ENCODE measurements around the gene PROS1. TPM values are rescaled to one million over a fixed set of nuclear protein-coding genes. Genes with fewer than 3 reads are reported as not detected.

Gene PROS1
- total and polyA plus RNA-seq, 2 of the 8 experiments (the other 6 are each of a cell fraction or from before 2014, with no cell fraction given) = 0.65 to 2.5 TPM

GRCh38 chr3:93904568-93904967 lies 69.1 kb downstream of the PROS1 start:
- ChIA-PET POLR2A (ENCODE audit: partially characterized antibody) (no interaction called here), CTCF (ENCODE audit: partially characterized antibody) (no interaction called here)
- H3K9ac ChIP-seq (replicated peaks in 1 of 4; ENCODE audit: extremely low read depth in 1 of 4, low read depth in 3 of 4, low read length in 3 of 4) = no peak overlapping the region
- H2AK5ac ChIP-seq (ENCODE audit: low read depth, low read length) = no peak overlapping the region
- no peak overlapping the region for H2BK120ac ChIP-seq (replicated peaks; ENCODE audit: low read depth, low read length)
- H2BK12ac ChIP-seq (ENCODE audit: low read depth, low read length) = no peak overlapping the region
- H3K9me3 ChIP-seq (ENCODE audit: insufficient read depth in 2 of 2, low read depth in 1 of 2, low read length in 1 of 2) = peaks cover 27 to 45% of the 10 kb centered on the region in 2 experiments
- H3K79me1 ChIP-seq (ENCODE audit: low read depth, low read length) = no peaks in the 10 kb centered on the region
- H3K4ac ChIP-seq (replicated peaks; ENCODE audit: insufficient read length, low read depth, low read length) = no peak overlapping the region
- no peak overlapping the region for H3K14ac ChIP-seq (ENCODE audit: insufficient read length)
- no peaks in the 10 kb centered on the region for H4K20me1 ChIP-seq (replicated peaks in 1 of 2; ENCODE audit: control insufficient read depth in 1 of 2, insufficient read depth in 2 of 2, low read length in 2 of 2)
- no peaks in the 10 kb centered on the region for H3K79me2 ChIP-seq (ENCODE audit: control insufficient read depth in 1 of 2, insufficient read depth in 2 of 2, low read length in 2 of 2)
- no peaks in the 10 kb centered on the region for H3K4me1 ChIP-seq (replicated peaks in 1 of 4; ENCODE audit: control insufficient read depth in 3 of 4, insufficient read depth in 4 of 4, low read length in 3 of 4)
- no peak for FAIRE-seq
- no peak overlapping the region for H2BK20ac ChIP-seq (ENCODE audit: low read length)
- H3K18ac ChIP-seq (ENCODE audit: extremely low read depth, low read length) = no peak overlapping the region
- WGBS, 2 experiments (ENCODE audit: extremely low coverage in 1 of 2, insufficient coverage in 1 of 2, insufficient read length in 1 of 2, insufficient replicate concordance in 2 of 2, low coverage in 1 of 2, low lambda C conversion rate in 2 of 2, missing lambda C conversion rate in 1 of 2) = 95% methylated on average over 1 of the region's 1 CpG; no CpG with 5 or more reads in 1 of the 2 experiments
- H4K91ac ChIP-seq (replicated peaks; ENCODE audit: insufficient read length, low read length) = no peak overlapping the region
- H3K23ac ChIP-seq (ENCODE audit: insufficient read length) = no peak overlapping the region
- H2BK15ac ChIP-seq (ENCODE audit: low read length) = no peak overlapping the region
- no peak overlapping the region for H2BK5ac ChIP-seq (ENCODE audit: low read depth, low read length)
- no peaks in the 10 kb centered on the region for H3K23me2 ChIP-seq (ENCODE audit: low read depth, low read length)
- no peak overlapping the region for H3K4me2 ChIP-seq (ENCODE audit: insufficient read depth in 1 of 2, low read depth in 2 of 2, low read length in 2 of 2)
- no peak for DNase-seq (ENCODE audit: low read depth in 1 of 2, low spot score in 2 of 2)
- H4K8ac ChIP-seq (ENCODE audit: extremely low read depth, insufficient read depth, low read length) = no peak overlapping the region
- no peak overlapping the region for H4K5ac ChIP-seq (ENCODE audit: insufficient read length, low read depth, low read length)
- H3K36me3 ChIP-seq (ENCODE audit: control insufficient read depth in 2 of 4, insufficient read depth in 4 of 4, low read length in 3 of 4) = no peaks in the 10 kb centered on the region
- no peak overlapping the region for H3K56ac ChIP-seq (replicated peaks; ENCODE audit: insufficient read length, low read depth, low read length)
- H3K4me3 ChIP-seq (ENCODE audit: extremely low read depth in 1 of 4, insufficient read depth in 2 of 4, low read depth in 3 of 4, low read length in 4 of 4) = no peak overlapping the region
- no peaks in the 10 kb centered on the region for H3K27me3 ChIP-seq (replicated peaks in 1 of 4; ENCODE audit: control insufficient read depth in 3 of 4, extremely low read depth in 1 of 4, insufficient read depth in 3 of 4, low read length in 3 of 4)
- no peak overlapping the region for H2AFZ ChIP-seq (ENCODE audit: low read length)
- no peak overlapping the region for H3K27ac ChIP-seq (ENCODE audit: low read depth, low read length)
- no peak for TF ChIP-seq ASH2L (IDR thresholded peaks at IDR 0.05; ENCODE audit: low read length)
